Endothelial cell of umbilical vein (primary cell): Measurements from ENCODE around the gene AHCY.

ENCODE experiments used
- POLR2A ChIP-seq: IDR thresholded peaks from 2 replicates; pipeline ENCODE4 v1.6.1; 2012; ENCODE audit warnings: low read depth, mild to moderate bottlenecking, control low read depth, low read length
- POLR2AphosphoS5 ChIP-seq: IDR thresholded peaks from 2 replicates; pipeline ENCODE4 v1.6.1; 2012; ENCODE audit warnings: low read depth, mild to moderate bottlenecking, control low read depth, low read length, moderate library complexity; ENCODE audit not compliant: insufficient read depth
- TF ChIP-seq, protein P1 (sequence below), 2 donors: IDR thresholded peaks; 1 replicate in 1 of 2; 2 replicates in 1 of 2; pipeline ENCODE4 v1.5.1; 2011; ENCODE audit warnings: low read length in 2 of 2, mild to moderate bottlenecking in 2 of 2, moderate library complexity in 2 of 2, control low read depth in 1 of 2, inconsistent platforms in 1 of 2, low read depth in 1 of 2; ENCODE audit not compliant: insufficient read depth in 1 of 2; ENCODE audit errors: extremely low read depth in 1 of 2

DNA sequence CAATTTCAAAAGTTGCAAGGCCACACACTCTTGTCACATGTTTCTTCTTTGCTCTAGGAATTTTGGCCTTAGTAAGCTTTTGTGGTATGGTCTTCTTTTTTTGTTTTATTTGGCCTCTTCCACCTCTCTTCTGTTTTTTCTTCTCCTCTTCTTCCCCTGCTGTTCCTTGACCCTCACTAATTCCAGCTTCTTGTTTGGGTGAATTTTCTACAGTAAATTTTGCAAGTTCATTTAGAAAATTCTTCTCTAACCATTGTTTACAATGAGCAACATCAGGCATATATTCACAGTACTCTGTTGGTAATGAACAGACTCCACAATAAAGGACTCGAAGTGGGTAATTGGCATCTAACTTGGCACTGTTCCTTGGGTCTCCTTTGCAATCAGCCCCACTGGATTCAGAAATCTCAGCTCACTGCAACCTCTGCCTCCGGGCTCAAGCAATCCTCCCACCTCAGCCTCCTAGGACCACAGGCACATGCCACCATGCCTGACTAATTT, 57.0 kb downstream of the AHCY start:
- TF ChIP-seq, protein P1, sequence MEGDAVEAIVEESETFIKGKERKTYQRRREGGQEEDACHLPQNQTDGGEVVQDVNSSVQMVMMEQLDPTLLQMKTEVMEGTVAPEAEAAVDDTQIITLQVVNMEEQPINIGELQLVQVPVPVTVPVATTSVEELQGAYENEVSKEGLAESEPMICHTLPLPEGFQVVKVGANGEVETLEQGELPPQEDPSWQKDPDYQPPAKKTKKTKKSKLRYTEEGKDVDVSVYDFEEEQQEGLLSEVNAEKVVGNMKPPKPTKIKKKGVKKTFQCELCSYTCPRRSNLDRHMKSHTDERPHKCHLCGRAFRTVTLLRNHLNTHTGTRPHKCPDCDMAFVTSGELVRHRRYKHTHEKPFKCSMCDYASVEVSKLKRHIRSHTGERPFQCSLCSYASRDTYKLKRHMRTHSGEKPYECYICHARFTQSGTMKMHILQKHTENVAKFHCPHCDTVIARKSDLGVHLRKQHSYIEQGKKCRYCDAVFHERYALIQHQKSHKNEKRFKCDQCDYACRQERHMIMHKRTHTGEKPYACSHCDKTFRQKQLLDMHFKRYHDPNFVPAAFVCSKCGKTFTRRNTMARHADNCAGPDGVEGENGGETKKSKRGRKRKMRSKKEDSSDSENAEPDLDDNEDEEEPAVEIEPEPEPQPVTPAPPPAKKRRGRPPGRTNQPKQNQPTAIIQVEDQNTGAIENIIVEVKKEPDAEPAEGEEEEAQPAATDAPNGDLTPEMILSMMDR (IDR thresholded peaks at IDR 0.05; ENCODE audit: extremely low read depth in 1 of 2, insufficient read depth in 1 of 2, low read depth in 1 of 2, low read length in 2 of 2), result no peak
- TF ChIP-seq POLR2AphosphoS5 (no peak), POLR2A (no peak)
